Measurements from ENCODE around the gene ANGPTL7. TPM values are rescaled to one million over a fixed set of nuclear protein-coding genes. Genes with fewer than 3 reads are reported as not detected.

The ANGPTL7 gene
- total and polyA plus RNA-seq, 2 of the 8 experiments (the other 6 are each of a cell fraction or from before 2014, with no cell fraction given), result not detected

- ChIA-PET CTCF (ENCODE audit: partially characterized antibody) (interaction anchor here (1.4 kb wide), 1 partner anchor 25 kb away, joined by 3 read pairs; no protein-coding TSS in a partner anchor), POLR2A (ENCODE audit: partially characterized antibody) (no interaction called here)
- H2BK120ac ChIP-seq (replicated peaks; ENCODE audit: low read depth, low read length), result no peak overlapping the region
- H3K4me3 ChIP-seq (ENCODE audit: extremely low read depth in 1 of 4, insufficient read depth in 2 of 4, low read depth in 3 of 4, low read length in 4 of 4), result no peak overlapping the region
- H3K79me2 ChIP-seq (ENCODE audit: control insufficient read depth in 1 of 2, insufficient read depth in 2 of 2, low read length in 2 of 2), result no peaks in the 10 kb centered on the region
- no peak overlapping the region for H2BK20ac ChIP-seq (ENCODE audit: low read length)
- no peaks in the 10 kb centered on the region for H3K23me2 ChIP-seq (ENCODE audit: low read depth, low read length)
- no peak overlapping the region for H4K8ac ChIP-seq (ENCODE audit: extremely low read depth, insufficient read depth, low read length)
- no peak overlapping the region for H3K23ac ChIP-seq (ENCODE audit: insufficient read length)
- H4K91ac ChIP-seq (replicated peaks; ENCODE audit: insufficient read length, low read length), result no peak overlapping the region
- DNase-seq (ENCODE audit: low read depth in 1 of 2, low spot score in 2 of 2) (no peak), FAIRE-seq (no peak)
- H3K4me2 ChIP-seq (ENCODE audit: insufficient read depth in 1 of 2, low read depth in 2 of 2, low read length in 2 of 2), result no peak overlapping the region
- H3K27ac ChIP-seq (ENCODE audit: low read depth, low read length), result no peak overlapping the region
- no peak overlapping the region for H2BK5ac ChIP-seq (ENCODE audit: low read depth, low read length)
- H3K18ac ChIP-seq (ENCODE audit: extremely low read depth, low read length), result no peak overlapping the region
- H3K79me1 ChIP-seq (ENCODE audit: low read depth, low read length), result 0 out of 2 replicates have a peak, but pooled peaks cover 4% of the 10 kb centered on the region
- H3K36me3 ChIP-seq (ENCODE audit: control insufficient read depth in 2 of 4, insufficient read depth in 4 of 4, low read length in 3 of 4), result peaks cover 2 to 16% (median 8%) of the 10 kb centered on the region in 4 experiments; a peak in 7 of 8 replicates
- H3K4ac ChIP-seq (replicated peaks; ENCODE audit: insufficient read length, low read depth, low read length), result no peak overlapping the region
- WGBS, 2 experiments (ENCODE audit: extremely low coverage in 1 of 2, insufficient coverage in 1 of 2, insufficient read length in 1 of 2, insufficient replicate concordance in 2 of 2, low coverage in 1 of 2, low lambda C conversion rate in 2 of 2, missing lambda C conversion rate in 1 of 2), result 92% methylated on average over 3 of the region's 3 CpGs; no CpG with 5 or more reads in 1 of the 2 experiments
- H3K4me1 ChIP-seq (replicated peaks in 1 of 4; ENCODE audit: control insufficient read depth in 3 of 4, insufficient read depth in 4 of 4, low read length in 3 of 4), result no peaks in the 10 kb centered on the region
- H3K9ac ChIP-seq (replicated peaks in 1 of 4; ENCODE audit: extremely low read depth in 1 of 4, low read depth in 3 of 4, low read length in 3 of 4), result no peak overlapping the region
- H2BK15ac ChIP-seq (ENCODE audit: low read length), result no peak overlapping the region
- H3K27me3 ChIP-seq (replicated peaks in 1 of 4; ENCODE audit: control insufficient read depth in 3 of 4, extremely low read depth in 1 of 4, insufficient read depth in 3 of 4, low read length in 3 of 4), result no peaks in the 10 kb centered on the region
- no peak overlapping the region for H2BK12ac ChIP-seq (ENCODE audit: low read depth, low read length)
- H3K56ac ChIP-seq (replicated peaks; ENCODE audit: insufficient read length, low read depth, low read length), result no peak overlapping the region
- no peak overlapping the region for H2AFZ ChIP-seq (ENCODE audit: low read length)
- no peaks in the 10 kb centered on the region for H3K9me3 ChIP-seq (ENCODE audit: insufficient read depth in 2 of 2, low read depth in 1 of 2, low read length in 1 of 2)
- no peak overlapping the region for H3K14ac ChIP-seq (ENCODE audit: insufficient read length)
- no peaks in the 10 kb centered on the region for H4K20me1 ChIP-seq (replicated peaks in 1 of 2; ENCODE audit: control insufficient read depth in 1 of 2, insufficient read depth in 2 of 2, low read length in 2 of 2)
- no peak overlapping the region for H2AK5ac ChIP-seq (ENCODE audit: low read depth, low read length)
- H4K5ac ChIP-seq (ENCODE audit: insufficient read length, low read depth, low read length), result no peak overlapping the region
- TF ChIP-seq KDM1A (IDR thresholded peaks at IDR 0.05; ENCODE audit: borderline replicate concordance, low read length) (no peak), POLR2AphosphoS5 (IDR thresholded peaks at IDR 0.05; ENCODE audit: low read depth, low read length) (no peak), POLR2A (IDR thresholded peaks at IDR 0.05; ENCODE audit: control extremely low read depth in 1 of 2, low read depth in 2 of 2, low read length in 2 of 2) (no peak), RAD21 (IDR thresholded peaks at IDR 0.05 in 1 of 2, conservative IDR thresholded peaks at IDR 0.05 in 1 of 2; ENCODE audit: low read depth in 2 of 2, low read length in 2 of 2) (no peak), SP2 (IDR thresholded peaks at IDR 0.05; ENCODE audit: low read length) (no peak), TAF7 (optimal IDR thresholded peaks at IDR 0.05; ENCODE audit: borderline replicate concordance, low read depth, low read length) (no peak), ASH2L (IDR thresholded peaks at IDR 0.05; ENCODE audit: low read length) (no peak), TAF1 (IDR thresholded peaks at IDR 0.05; ENCODE audit: low read depth, low read length) (no peak), CTBP2 (IDR thresholded peaks at IDR 0.05; ENCODE audit: borderline replicate concordance, insufficient read depth, insufficient read length, low read length) (no peak), FOSL1 (IDR thresholded peaks at IDR 0.05; ENCODE audit: insufficient read depth, low read depth, low read length) (no peak), EGR1 (IDR thresholded peaks at IDR 0.05; ENCODE audit: borderline replicate concordance, low read depth, low read length) (no peak), SAP30 (IDR thresholded peaks at IDR 0.05; ENCODE audit: insufficient read depth, insufficient replicate concordance, low read length) (no peak), HDAC2 (IDR thresholded peaks at IDR 0.05; ENCODE audit: borderline replicate concordance in 1 of 2, low read depth in 2 of 2, low read length in 2 of 2) (no peak), CREB1 (IDR thresholded peaks at IDR 0.05) (no peak), POU5F1 (IDR thresholded peaks at IDR 0.05; ENCODE audit: low read depth, low read length) (no peak)
These were observed 32.7 kb upstream of the ANGPTL7 start for GRCh38 chr1:11156441-11156840.

All from H1 (cell line).